Upper lobe of left lung (tissue), 4 donors: Measurements from ENCODE around the gene PAX7.

Experiments
- EP300 ChIP-seq, 4 donors: sonication (generic); formaldehyde crosslinking; IDR thresholded peaks; one replicate each; pipeline ENCODE4 v1.5.1; 2017; ENCODE audit warnings: antibody characterized with exemption in 4 of 4, control low read depth in 2 of 4
- POLR2A ChIP-seq, 4 donors: fragments of 450-650 bp; IDR thresholded peaks; one replicate each; pipeline ENCODE4 v1.5.1; 2016 to 2017; ENCODE audit warnings: antibody characterized with exemption in 4 of 4, mild to moderate bottlenecking in 2 of 4
- POLR2AphosphoS5 ChIP-seq, 2 donors: sonication (generic); formaldehyde crosslinking; IDR thresholded peaks; one replicate each; pipeline ENCODE4 v1.5.1; 2017; ENCODE audit warnings: antibody characterized with exemption in 2 of 2
- TF ChIP-seq, protein P1 (sequence below), 6 experiments: fragments of 450-650 bp in 4 of 6; fragments of 200-600 bp in 2 of 6; sonication (generic) in 2 of 6; IDR thresholded peaks; one replicate each; pipeline ENCODE4 v1.5.1; 2016 to 2019; ENCODE audit warnings: antibody characterized with exemption in 6 of 6

DNA sequence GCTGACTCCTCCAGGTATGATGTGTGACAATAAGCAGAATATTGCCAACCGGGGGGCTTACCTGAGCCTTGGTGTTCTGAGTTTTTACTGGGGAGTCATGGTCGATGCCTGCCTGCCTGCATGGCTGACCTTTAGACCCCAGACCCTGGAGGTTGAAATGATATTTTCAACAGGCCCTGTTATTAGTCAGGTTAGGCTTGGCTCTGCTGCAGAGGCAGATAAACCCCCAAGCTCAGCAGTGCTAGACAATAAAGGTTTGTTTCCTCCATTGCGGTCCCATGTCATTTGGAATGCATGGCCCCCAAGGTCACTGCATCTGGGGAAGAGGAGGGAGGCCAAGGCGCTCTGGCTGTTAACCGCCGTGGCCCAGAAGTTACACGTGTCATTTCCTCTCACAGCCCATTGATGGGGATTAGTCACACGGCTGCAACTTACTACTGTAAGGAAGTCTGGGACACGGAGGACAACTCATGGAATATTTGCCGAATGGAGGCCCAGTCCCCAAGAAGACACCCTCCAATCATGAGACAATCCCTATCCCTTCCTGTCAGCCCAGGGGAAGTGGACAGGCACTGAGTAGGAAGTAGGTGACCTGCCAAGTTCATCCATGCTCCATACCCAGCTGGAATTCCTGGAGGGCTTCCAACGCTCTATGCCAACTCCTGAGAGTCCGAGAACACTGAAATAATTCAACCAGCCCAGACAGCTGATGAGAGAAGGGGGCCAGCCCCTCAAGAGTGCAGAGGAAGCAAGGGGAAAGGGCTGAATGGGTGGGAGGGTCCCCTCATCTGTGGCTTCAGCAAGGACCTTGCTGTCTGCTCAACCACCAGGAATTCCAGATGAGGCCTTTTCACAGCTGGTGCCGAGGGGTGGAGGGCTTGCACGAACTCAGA, 131.5 kb downstream of the PAX7 start:
- TF ChIP-seq, protein P1, sequence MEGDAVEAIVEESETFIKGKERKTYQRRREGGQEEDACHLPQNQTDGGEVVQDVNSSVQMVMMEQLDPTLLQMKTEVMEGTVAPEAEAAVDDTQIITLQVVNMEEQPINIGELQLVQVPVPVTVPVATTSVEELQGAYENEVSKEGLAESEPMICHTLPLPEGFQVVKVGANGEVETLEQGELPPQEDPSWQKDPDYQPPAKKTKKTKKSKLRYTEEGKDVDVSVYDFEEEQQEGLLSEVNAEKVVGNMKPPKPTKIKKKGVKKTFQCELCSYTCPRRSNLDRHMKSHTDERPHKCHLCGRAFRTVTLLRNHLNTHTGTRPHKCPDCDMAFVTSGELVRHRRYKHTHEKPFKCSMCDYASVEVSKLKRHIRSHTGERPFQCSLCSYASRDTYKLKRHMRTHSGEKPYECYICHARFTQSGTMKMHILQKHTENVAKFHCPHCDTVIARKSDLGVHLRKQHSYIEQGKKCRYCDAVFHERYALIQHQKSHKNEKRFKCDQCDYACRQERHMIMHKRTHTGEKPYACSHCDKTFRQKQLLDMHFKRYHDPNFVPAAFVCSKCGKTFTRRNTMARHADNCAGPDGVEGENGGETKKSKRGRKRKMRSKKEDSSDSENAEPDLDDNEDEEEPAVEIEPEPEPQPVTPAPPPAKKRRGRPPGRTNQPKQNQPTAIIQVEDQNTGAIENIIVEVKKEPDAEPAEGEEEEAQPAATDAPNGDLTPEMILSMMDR (IDR thresholded peaks at IDR 0.05) = no peak
- no peak for TF ChIP-seq POLR2A (IDR thresholded peaks at IDR 0.05)
- no peak for TF ChIP-seq POLR2AphosphoS5 (IDR thresholded peaks at IDR 0.05)
- no peak for TF ChIP-seq EP300 (IDR thresholded peaks at IDR 0.05)
